Stimulated activated CD8-positive, alpha-beta memory T cell treated with anti-CD3 and anti-CD28 coated beads, Interleukin-15, amount 100 ng/mL, for 4 hours (primary cell): ENCODE results near the gene KIAA1191.
"Not testable (repeated sequence)": the region's sequence is repeated elsewhere in the genome, so short reads cannot be mapped to it uniquely, and the experiment has no call there.

ENCODE experiments used
- DNase-seq, 2 donors: peaks; one replicate each; pipeline ENCODE4 v3.0.0-alpha.2; 2020; ENCODE audit warnings: low read depth in 2 of 2

Gene KIAA1191

DNA sequence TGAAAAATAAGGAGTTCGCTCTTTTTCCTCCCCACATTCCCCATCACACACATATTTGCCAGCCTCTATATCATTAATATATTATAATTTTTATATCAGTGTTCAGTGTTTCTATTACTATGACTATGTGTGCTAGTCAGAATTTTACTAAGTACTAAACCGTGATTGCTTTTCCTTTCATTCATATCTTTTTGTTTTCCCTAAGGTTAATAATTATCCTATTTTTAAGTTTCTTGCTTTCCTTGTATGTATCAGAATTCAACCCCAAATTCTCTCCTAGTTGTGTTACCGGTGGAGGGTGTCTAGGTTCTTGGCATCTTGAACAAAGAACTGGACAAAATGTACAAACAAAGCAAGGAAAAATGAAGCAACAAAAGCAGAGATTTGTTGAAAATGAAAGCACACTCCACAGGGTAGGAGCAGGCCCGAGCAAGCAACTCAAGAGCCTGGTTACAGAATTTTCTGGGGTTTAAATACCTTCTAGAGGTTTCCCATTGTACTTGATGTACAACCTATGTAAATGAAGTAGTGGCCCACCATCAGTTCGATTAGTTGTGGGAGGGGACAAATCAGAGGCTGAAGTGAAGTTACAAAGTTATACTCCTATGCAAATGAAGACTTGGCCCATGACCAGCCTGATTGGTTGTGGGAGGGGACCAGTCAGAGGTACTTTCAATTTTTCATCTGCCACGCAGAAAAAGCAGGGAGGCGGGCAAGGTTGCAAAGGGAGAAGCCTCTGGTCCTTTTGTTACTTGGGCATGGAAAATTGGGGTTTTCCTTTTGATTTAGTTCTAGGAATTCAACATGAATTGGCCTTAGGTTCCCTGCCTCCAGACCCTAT, 43.8 kb downstream of the KIAA1191 start:
- DNase-seq, result no peak

- not testable (repeated sequence) for DNase-seq
Observed at GRCh38 chr5:176305356-176305755, 56.2 kb downstream of the KIAA1191 start.
